Fibroblast of skin of back (primary cell): ENCODE results near the gene NEFH.
A peak's percentile ranks its signal among the peaks of the same experiment; 100 is the strongest.

ENCODE experiments used
- DNase-seq: peaks from one replicate; pipeline ENCODE4 v3.0.0-alpha.2; 2013

Gene NEFH

GRCh38 chr22:29503811-29504372 is 23.9 kb downstream of the NEFH start:
- DNase-seq: peak; percentile 74

- no peak for DNase-seq
These were observed 29.3 kb downstream of the NEFH start for GRCh38 chr22:29509298-29509697.

GRCh38 chr22:29509815-29510214 is 29.8 kb downstream of the NEFH start:
- DNase-seq: no peak

- no peak for DNase-seq
These were observed 30.5 kb downstream of the NEFH start for GRCh38 chr22:29510542-29510941.

GRCh38 chr22:29511126-29511862 is 31.3 kb downstream of the NEFH start:
- DNase-seq: no peak

- DNase-seq: no peak
These were observed 32.0 kb downstream of the NEFH start for GRCh38 chr22:29512031-29512430.

GRCh38 chr22:29517215-29517908 is 37.3 kb downstream of the NEFH start:
- DNase-seq: no peak

GRCh38 chr22:29518427-29518826 is 38.4 kb downstream of the NEFH start:
- no peak for DNase-seq

GRCh38 chr22:29519996-29520395 is 40.0 kb downstream of the NEFH start:
- DNase-seq: no peak

GRCh38 chr22:29520851-29521250 is 40.8 kb downstream of the NEFH start:
- peak; percentile 26 for DNase-seq

GRCh38 chr22:29521526-29521925 is 41.5 kb downstream of the NEFH start:
- no peak for DNase-seq

GRCh38 chr22:29523761-29524160 is 43.7 kb downstream of the NEFH start:
- DNase-seq: no peak

- DNase-seq: peak; percentile 21
These were observed 44.6 kb downstream of the NEFH start for GRCh38 chr22:29524442-29525191.

- no peak for DNase-seq
These were observed 48.1 kb downstream of the NEFH start for GRCh38 chr22:29528144-29528543.

- DNase-seq: no peak
These were observed 50.7 kb downstream of the NEFH start for GRCh38 chr22:29530716-29531115.

- no peak for DNase-seq
These were observed 51.4 kb downstream of the NEFH start for GRCh38 chr22:29531419-29531818.

- no peak for DNase-seq
These were observed 56.4 kb downstream of the NEFH start for GRCh38 chr22:29536411-29536810.

- DNase-seq: no peak
These were observed 59.1 kb downstream of the NEFH start for GRCh38 chr22:29539105-29539504.
